B cell (primary cell): Measurements from ENCODE around the gene LMNTD1. TPM values are rescaled to one million over a fixed set of nuclear protein-coding genes. Genes with fewer than 3 reads are reported as not detected.

Experiments
- ATAC-seq: fragments of 200-7000 bp; cut with Tn5 transposase; one replicate; pipeline ENCODE4 v1.10.0; 2021; ENCODE audit warnings: low read depth, mild to moderate bottlenecking, moderate number of reproducible peaks, moderate library complexity
- CTCF ChIA-PET: fragments of 350-600 bp; sonication (Branson Sonifier 250); formaldehyde crosslinking; loops from one replicate; lab custom pipeline; 2021; ENCODE audit warnings: antibody characterized with exemption, inconsistent platforms; lab: Charles Lee
- POLR2A ChIA-PET: fragments of 350-600 bp; sonication (Branson Sonifier 250); formaldehyde crosslinking; loops from one replicate; lab custom pipeline; 2021; ENCODE audit warnings: antibody characterized with exemption; lab: Charles Lee
- DNase-seq: peaks from one replicate; pipeline ENCODE4 v3.0.0; 2013
- H2AFZ ChIP-seq: 2 replicates; pipeline ENCODE4 v1.6.1; 2012; ENCODE audit warnings: mild to moderate bottlenecking, low read depth, low read length; ENCODE audit not compliant: insufficient read depth, poor library complexity, severe bottlenecking
- H3K27ac ChIP-seq, 2 donors: 1 replicate in 1 of 2; 2 replicates in 1 of 2; pipeline ENCODE4 v1.5.1; 2012 to 2013; ENCODE audit warnings: low read length in 2 of 2, mild to moderate bottlenecking in 2 of 2, moderate library complexity in 1 of 2
- H3K27me3 ChIP-seq, 4 experiments: fragments of 200-600 bp in 1 of 4; sonication (generic) in 1 of 4; replicated peaks in 1 of 4; 1 replicate in 2 of 4; 2 replicates in 2 of 4; pipeline versions ENCODE4 v1.6.1 to v1.7.0; 2013 to 2016; ENCODE audit warnings: low read length in 3 of 4, mild to moderate bottlenecking in 2 of 4, mixed read lengths in 1 of 4, moderate library complexity in 1 of 4; ENCODE audit not compliant: insufficient read depth in 4 of 4, control insufficient read depth in 3 of 4; ENCODE audit errors: control extremely low read depth in 1 of 4
- H3K36me3 ChIP-seq, 2 experiments: replicated peaks in 1 of 2; 1 replicate in 1 of 2; 2 replicates in 1 of 2; pipeline versions ENCODE4 v1.6.1 to v1.7.1; 2013; ENCODE audit warnings: low read length in 1 of 2; ENCODE audit not compliant: insufficient read depth in 2 of 2, control insufficient read depth in 1 of 2; ENCODE audit errors: control extremely low read depth in 1 of 2, extremely low read depth in 1 of 2
- H3K4me1 ChIP-seq, 2 donors: fragments of 200-600 bp in 1 of 2; sonication (generic) in 1 of 2; 1 replicate in 1 of 2; 2 replicates in 1 of 2; pipeline versions ENCODE4 v1.5.1 to v1.6.1; 2013 to 2017; ENCODE audit warnings: low read length in 2 of 2; ENCODE audit not compliant: control insufficient read depth in 2 of 2, insufficient read depth in 2 of 2
- H3K4me2 ChIP-seq: replicated peaks from 2 replicates; pipeline ENCODE3; 2012; ENCODE audit warnings: mild to moderate bottlenecking, low read depth, low read length; ENCODE audit not compliant: poor library complexity, severe bottlenecking
- H3K4me3 ChIP-seq, 5 experiments: fragments of 200-600 bp in 1 of 5; sonication (generic) in 1 of 5; 1 replicate in 3 of 5; 2 replicates in 2 of 5; pipeline versions ENCODE4 v1.5.1 to v1.7.0; 2011 to 2016; ENCODE audit warnings: low read length in 4 of 5, mild to moderate bottlenecking in 4 of 5, low read depth in 2 of 5, control low read depth in 1 of 5, moderate library complexity in 1 of 5; ENCODE audit not compliant: insufficient read depth in 1 of 5; ENCODE audit errors: control extremely low read depth in 1 of 5, extremely low read depth in 1 of 5
- H3K79me2 ChIP-seq: fragments of 200-600 bp; sonication (generic); one replicate; pipeline ENCODE4 v1.6.0; 2016; ENCODE audit warnings: low read length; ENCODE audit not compliant: control insufficient read depth, insufficient read depth
- H3K9ac ChIP-seq: fragments of 200-600 bp; sonication (generic); 2 replicates; pipeline ENCODE4 v1.6.1; 2017; ENCODE audit warnings: mild to moderate bottlenecking, low read length, moderate library complexity
- H3K9me3 ChIP-seq, 3 donors: one replicate each; pipeline versions ENCODE4 v1.6.1 to v1.7.1; 2013; ENCODE audit warnings: low read length in 2 of 3; ENCODE audit not compliant: control insufficient read depth in 2 of 3, insufficient read depth in 1 of 3; ENCODE audit errors: control extremely low read depth in 1 of 3
- H4K20me1 ChIP-seq: 2 replicates; pipeline ENCODE4 v1.6.0; 2012; ENCODE audit warnings: mild to moderate bottlenecking, low read length; ENCODE audit not compliant: insufficient read depth, control insufficient read depth, poor library complexity, severe bottlenecking
- H3K27ac Mint-ChIP-seq: one replicate; pipeline ENCODE4 v1.8.0; 2021; ENCODE audit warnings: mixed read lengths
- H3K27me3 Mint-ChIP-seq: one replicate; pipeline ENCODE4 v1.8.0; 2021; ENCODE audit warnings: mixed read lengths
- H3K4me1 Mint-ChIP-seq: one replicate; pipeline ENCODE4 v1.8.0; 2021; ENCODE audit warnings: mixed read lengths
- H3K4me3 Mint-ChIP-seq: one replicate; pipeline ENCODE4 v1.8.0; 2021; ENCODE audit warnings: mixed read lengths
- H3K9me3 Mint-ChIP-seq: one replicate; pipeline ENCODE4 v1.8.0; 2022; ENCODE audit warnings: mixed read lengths; ENCODE audit not compliant: insufficient read depth
- EZH2 ChIP-seq: IDR thresholded peaks from 2 replicates; pipeline ENCODE4 v1.6.1; 2012; ENCODE audit warnings: borderline replicate concordance, low read depth, mild to moderate bottlenecking, moderate library complexity, low read length; ENCODE audit not compliant: insufficient read depth, poor library complexity, severe bottlenecking
- WGBS: methylation state at CpG from one replicate; pipeline ENCODE4 v1.1.5; 2013; ENCODE audit warnings: missing lambda C conversion rate; ENCODE audit not compliant: insufficient coverage; 5-methylcytosine and 5-hydroxymethylcytosine counted together
- intact Hi-C: fragments of 100-400 bp; cut with micrococcal nuclease; formaldehyde crosslinking; loops from one replicate; pipeline ENCODE4 v1.10.0; 2022
- polyA plus RNA-seq: library from polyadenylated mRNA; depleted of rRNA; stranded (reverse); fragments of >200 nt; gene quantifications from 2 replicates; pipeline ENCODE4 v1.2.3, GENCODE V29; 2012
- total RNA-seq, 2 donors: library from RNA; stranded (reverse); fragments of 120-200 nt in 1 of 2; gene quantifications; 1 replicate in 1 of 2; 2 replicates in 1 of 2; pipeline versions ENCODE4 v1.2.3 to v1.2.4, GENCODE V29; 2013 to 2022
- TF ChIP-seq, protein P1 (sequence below): fragments of 200-600 bp; IDR thresholded peaks from one replicate; pipeline ENCODE4 v1.8.0; 2022; ENCODE audit warnings: antibody characterized with exemption, mild to moderate bottlenecking

Gene LMNTD1
- total and polyA plus RNA-seq, 2 donors (not counting 1 experiment from before 2014, with no cell fraction given): not detected

DNA sequence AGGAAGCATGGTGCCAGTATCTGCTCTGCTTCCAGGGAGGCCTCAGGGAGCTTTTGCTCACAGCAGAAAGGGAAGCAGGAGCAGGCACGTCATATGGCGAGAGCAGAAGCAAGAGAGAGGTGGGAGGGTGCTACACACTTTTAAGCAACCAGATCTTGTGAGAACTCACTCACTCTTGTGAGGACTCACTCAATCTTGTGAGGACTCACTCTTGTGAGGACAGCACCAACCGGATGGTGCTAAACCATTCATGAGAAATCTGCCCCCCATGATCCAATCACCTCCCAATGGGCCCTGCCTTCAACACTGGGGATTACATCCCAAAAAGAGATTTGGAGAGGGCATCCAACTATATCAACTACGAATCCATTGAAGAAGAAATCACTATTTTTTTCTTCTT, 34.3 kb upstream of the LMNTD1 start:
- DNase-seq (no peak), ATAC-seq (no peak)
- POLR2A ChIA-PET: no interaction called here
- Histone ChIP-seq H2AFZ (no peak overlapping the region), H3K27me3 (no peaks in the 10 kb centered on the region), H3K4me2 (no peak overlapping the region), H4K20me1 (no peaks in the 10 kb centered on the region), H3K4me3 (no peak overlapping the region), H3K9ac (no peak overlapping the region), H3K4me1 (no peaks in the 10 kb centered on the region), H3K27ac (no peak overlapping the region), H3K79me2 (no peaks in the 10 kb centered on the region), H3K36me3 (no peaks in the 10 kb centered on the region), H3K9me3 (peaks cover 0 to 4% (median 0%) of the 10 kb centered on the region in 3 donors)
- H3K27ac Mint-ChIP-seq: no peak overlapping the region
- no peak overlapping the region for H3K4me3 Mint-ChIP-seq
- no peaks in the 10 kb centered on the region for H3K9me3 Mint-ChIP-seq
- H3K27me3 Mint-ChIP-seq: peaks cover 6% of the 10 kb centered on the region
- WGBS: 100% methylated on average over 1 of the region's 4 CpGs
- CTCF ChIA-PET: no interaction called here
- no peaks in the 10 kb centered on the region for H3K4me1 Mint-ChIP-seq
- no peak for TF ChIP-seq EZH2
- TF ChIP-seq, protein P1, sequence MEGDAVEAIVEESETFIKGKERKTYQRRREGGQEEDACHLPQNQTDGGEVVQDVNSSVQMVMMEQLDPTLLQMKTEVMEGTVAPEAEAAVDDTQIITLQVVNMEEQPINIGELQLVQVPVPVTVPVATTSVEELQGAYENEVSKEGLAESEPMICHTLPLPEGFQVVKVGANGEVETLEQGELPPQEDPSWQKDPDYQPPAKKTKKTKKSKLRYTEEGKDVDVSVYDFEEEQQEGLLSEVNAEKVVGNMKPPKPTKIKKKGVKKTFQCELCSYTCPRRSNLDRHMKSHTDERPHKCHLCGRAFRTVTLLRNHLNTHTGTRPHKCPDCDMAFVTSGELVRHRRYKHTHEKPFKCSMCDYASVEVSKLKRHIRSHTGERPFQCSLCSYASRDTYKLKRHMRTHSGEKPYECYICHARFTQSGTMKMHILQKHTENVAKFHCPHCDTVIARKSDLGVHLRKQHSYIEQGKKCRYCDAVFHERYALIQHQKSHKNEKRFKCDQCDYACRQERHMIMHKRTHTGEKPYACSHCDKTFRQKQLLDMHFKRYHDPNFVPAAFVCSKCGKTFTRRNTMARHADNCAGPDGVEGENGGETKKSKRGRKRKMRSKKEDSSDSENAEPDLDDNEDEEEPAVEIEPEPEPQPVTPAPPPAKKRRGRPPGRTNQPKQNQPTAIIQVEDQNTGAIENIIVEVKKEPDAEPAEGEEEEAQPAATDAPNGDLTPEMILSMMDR: no peak
- intact Hi-C loops: no loop called here

DNA sequence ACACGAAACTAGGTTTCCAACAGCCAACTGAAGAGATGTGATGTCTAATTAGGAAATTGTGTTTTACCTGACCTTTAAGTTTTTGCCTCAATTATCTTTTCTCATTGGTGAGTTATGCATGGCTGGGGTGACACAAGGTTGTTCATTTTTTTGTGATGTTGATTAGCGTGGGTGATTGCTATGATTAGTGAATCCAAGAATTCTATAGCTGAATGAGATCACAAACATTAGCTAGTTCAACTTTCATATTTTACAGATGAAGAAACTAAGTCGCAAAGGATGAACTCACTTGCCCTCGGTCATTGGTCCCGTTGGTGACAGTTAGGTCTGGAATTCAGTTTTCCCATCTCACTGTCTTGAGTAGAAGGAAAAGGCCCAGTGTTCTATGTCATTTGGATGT, 32.6 kb upstream of the LMNTD1 start:
- Histone ChIP-seq H3K9ac (no peak overlapping the region), H3K9me3 (no peaks in the 10 kb centered on the region), H3K27me3 (no peaks in the 10 kb centered on the region), H3K27ac (no peak overlapping the region), H3K79me2 (no peaks in the 10 kb centered on the region), H2AFZ (no peak overlapping the region), H3K4me2 (no peak overlapping the region), H3K36me3 (no peaks in the 10 kb centered on the region), H3K4me1 (no peaks in the 10 kb centered on the region), H4K20me1 (no peaks in the 10 kb centered on the region), H3K4me3 (no peak overlapping the region)
- ChIA-PET CTCF (no interaction called here), POLR2A (no interaction called here)
- DNase-seq (no peak), ATAC-seq (no peak)
- peaks cover 6% of the 10 kb centered on the region for H3K27me3 Mint-ChIP-seq
- TF ChIP-seq EZH2: no peak
- TF ChIP-seq, protein P1: no peak
- H3K4me3 Mint-ChIP-seq: no peak overlapping the region
- no peak overlapping the region for H3K27ac Mint-ChIP-seq
- intact Hi-C loops: no loop called here
- no peaks in the 10 kb centered on the region for H3K4me1 Mint-ChIP-seq
- no peaks in the 10 kb centered on the region for H3K9me3 Mint-ChIP-seq
- no CpG with 5 or more reads among the region's 5 CpGs for WGBS
